ENCODE data around the gene BPIFB3.
"Not testable (repeated sequence)": the region's sequence is repeated elsewhere in the genome, so short reads cannot be mapped to it uniquely, and the experiment has no call there.

Gene BPIFB3

GRCh38 chr20:33122297-33122696 lies 68.6 kb downstream of the BPIFB3 start:
- not testable (repeated sequence) for DNase-seq (ENCODE audit: low read depth)
